HEK293 (cell line): Measurements from ENCODE around the gene SIAE.

ENCODE experiments used
- GLI4 ChIP-seq: fragments of 450-650 bp; formaldehyde crosslinking; IDR thresholded peaks from 2 replicates; pipeline ENCODE4 v1.5.1; 2016; ENCODE audit warnings: missing biosample characterization, missing genetic modification characterization
- YY1 ChIP-seq: fragments of 450-650 bp; formaldehyde crosslinking; IDR thresholded peaks from 2 replicates; pipeline ENCODE4 v1.5.1; 2018; ENCODE audit warnings: missing biosample characterization, missing genetic modification characterization
- ZBTB6 ChIP-seq: fragments of 450-650 bp; formaldehyde crosslinking; IDR thresholded peaks from 2 replicates; pipeline ENCODE4 v1.5.1; 2017; ENCODE audit warnings: missing biosample characterization, missing genetic modification characterization
- ZNF274 ChIP-seq, 2 experiments: fragments of 200-500 bp in 1 of 2; fragments of 450-650 bp in 1 of 2; sonication (Bioruptor generic) in 1 of 2; formaldehyde crosslinking in 1 of 2; IDR thresholded peaks; 2 replicates each; pipeline versions ENCODE4 v1.5.1 to v1.6.1; 2014 to 2016; ENCODE audit warnings: borderline replicate concordance in 1 of 2, inconsistent platforms in 1 of 2, low read length in 1 of 2, missing biosample characterization in 1 of 2, missing genetic modification characterization in 1 of 2
- ZNF513 ChIP-seq: fragments of 450-650 bp; IDR thresholded peaks from 2 replicates; pipeline ENCODE4 v1.5.1; 2018; ENCODE audit warnings: missing biosample characterization, missing genetic modification characterization

GRCh38 chr11:124611064-124611463, 62.5 kb downstream of the SIAE start, which contains the start of gene PANX3:
- TF ChIP-seq GLI4 (tag by site-specific recombination): no peak
- TF ChIP-seq YY1: no peak
- no peak for TF ChIP-seq ZNF513 (tag by site-specific recombination)
- no peak for TF ChIP-seq ZNF274 (IDR thresholded peaks at IDR 0.05; ENCODE audit: low read length)
- TF ChIP-seq ZNF274 (tag by site-specific recombination; IDR thresholded peaks at IDR 0.05; ENCODE audit: borderline replicate concordance): no peak
- no peak for TF ChIP-seq ZBTB6
